ENCODE results near the gene HNRNPL.
"Not testable (repeated sequence)": the region's sequence is repeated elsewhere in the genome, so short reads cannot be mapped to it uniquely, and the experiment has no call there.

The HNRNPL gene

DNA sequence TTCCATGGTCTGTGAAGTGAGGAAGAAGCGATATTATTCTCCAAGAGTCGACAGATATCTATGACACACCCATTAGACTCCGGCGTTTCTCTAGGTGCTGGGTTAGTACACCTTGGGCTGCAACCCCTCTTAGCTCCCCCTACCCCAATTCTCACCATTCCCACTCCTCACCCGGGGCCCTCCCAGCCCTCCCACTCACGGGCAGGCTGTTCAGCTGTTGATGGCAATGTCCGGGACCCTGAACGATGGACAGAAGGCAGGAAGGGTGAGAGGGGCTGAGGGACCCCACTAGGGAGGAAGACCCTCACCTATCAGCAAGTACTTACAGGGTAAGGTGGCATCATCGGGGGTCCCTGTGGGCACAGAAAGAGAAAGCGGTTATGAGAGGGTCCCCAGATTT lies 46.2 kb downstream of the HNRNPL start:
- DNase-seq (ENCODE audit: low read depth) = no peak

DNA sequence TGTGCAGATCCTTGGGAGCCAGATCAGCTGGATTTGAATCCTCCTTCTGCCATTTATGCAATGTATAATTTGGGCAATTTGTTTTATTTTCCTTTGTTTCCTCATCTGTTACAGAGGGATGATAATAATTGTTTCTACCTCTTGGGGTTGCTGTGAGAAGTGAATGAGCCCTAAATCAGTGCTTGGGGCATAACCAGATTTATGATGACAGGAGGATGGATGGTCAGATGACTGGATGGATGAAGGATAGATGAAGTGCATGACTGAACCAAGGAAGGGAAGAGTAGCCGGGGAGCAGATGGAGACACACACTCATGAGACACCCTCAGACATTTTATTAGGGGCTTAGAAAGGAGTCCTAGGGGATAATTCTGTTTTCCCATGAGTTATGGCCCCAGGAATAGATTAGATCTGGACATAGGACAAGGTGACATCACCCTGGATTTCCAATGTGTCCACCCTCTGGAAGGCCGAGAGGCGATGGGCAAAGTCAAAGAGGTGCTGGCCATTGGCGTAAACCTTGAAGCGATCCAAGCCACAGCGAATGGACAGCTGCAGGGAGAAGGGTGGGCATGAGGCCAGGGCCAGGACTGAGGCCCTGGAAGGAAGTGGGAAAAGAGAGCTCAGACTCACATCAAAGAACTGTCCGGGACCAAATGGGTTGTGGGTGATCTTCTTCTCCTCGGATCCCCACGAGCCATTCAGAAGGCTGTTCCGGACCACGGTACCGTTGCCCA lies 48.3 kb downstream of the HNRNPL start:
- no peak for DNase-seq (ENCODE audit: low read depth)

DNA sequence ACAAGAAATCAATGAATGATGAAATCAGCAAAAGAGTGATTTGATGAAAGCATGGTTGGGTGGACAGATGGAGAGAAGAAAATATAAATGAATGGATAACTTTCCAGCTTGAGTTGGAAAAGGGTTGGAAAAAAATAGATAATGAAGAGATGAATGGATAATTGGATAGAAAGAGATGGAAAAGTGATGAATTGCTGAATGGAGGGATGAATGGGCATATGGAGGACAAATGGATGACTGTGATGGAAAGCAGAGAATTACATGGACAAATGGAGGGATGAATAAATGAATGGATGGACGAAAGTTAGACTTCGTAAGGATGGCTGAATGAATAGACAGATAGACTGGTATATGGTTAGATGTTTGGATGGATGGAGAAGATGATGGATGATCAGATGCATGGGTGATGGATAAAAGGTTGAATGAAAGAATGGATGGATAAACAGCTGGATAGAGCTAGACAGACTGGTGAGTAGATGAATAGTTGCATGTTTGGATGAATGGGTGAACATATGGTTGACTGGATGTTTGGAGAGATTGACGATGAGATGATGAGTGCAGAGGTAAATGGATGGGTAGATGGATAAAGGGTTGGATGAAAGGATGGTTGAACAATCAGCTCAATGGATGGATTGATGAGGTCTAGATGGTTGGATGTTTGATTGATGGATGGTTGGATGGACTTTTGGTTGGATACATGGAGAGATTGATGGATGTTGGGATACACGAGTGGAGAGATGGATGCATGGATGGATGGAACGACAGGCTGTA lies 49.0 kb downstream of the HNRNPL start:
- DNase-seq (ENCODE audit: low read depth) = no peak

DNA sequence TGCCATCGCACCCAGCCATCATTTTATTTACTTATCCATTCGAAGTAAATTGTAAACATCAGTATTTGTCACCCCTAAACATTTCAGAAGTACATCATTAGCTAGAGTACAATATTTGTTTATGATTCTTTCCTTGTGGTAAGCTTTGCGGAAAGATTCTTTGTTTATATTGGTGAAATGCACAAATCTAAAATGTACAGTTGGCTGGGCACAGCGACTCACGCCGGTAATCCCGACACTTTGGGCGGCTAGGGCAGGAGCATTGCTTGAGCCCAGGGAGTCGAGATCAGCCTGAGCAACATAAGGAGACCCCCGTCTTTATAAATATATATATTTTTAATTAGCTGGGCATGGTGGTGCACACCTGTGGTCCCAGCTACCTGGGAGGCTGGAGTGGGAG lies 50.7 kb downstream of the HNRNPL start:
- DNase-seq (ENCODE audit: low read depth) = no peak

DNA sequence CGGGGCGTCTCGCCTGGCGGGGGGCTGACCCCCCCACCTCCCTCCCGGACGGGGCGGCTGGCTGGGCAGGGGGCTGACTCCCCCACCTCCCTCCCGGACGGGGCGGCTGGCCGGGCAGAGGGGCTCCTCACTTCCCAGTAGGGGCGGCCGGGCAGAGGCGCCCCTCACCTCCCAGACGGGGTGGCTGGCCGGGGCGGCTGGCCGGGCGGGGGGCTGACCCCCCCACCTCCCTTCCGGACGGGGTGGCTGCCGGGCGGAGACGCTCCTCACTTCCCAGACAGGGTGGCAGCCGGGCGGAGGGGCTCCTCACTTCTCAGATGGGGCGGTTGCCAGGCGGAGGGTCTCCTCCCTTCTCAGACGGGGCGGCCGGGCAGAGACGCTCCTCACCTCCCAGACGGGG lies 52.0 kb downstream of the HNRNPL start:
- not testable (repeated sequence) for DNase-seq (ENCODE audit: low read depth)

DNA sequence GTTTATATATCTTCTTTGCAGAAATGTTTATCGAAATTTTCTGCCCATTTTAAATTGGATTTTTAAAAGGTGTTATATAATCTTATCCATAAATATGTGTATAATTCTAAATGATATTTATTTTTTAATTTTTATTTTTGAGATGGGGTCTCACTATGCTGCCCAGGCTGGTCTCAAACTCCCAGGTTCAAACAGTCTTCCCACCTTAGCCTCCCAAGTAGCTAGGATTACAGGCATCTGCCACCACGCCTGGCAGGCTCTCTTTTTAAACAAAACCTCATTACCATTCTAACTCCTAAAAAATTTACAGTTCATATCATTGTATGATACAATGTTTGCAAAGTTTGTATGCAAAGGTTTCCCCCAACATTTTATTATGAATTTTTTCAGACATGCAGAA lies 53.6 kb downstream of the HNRNPL start:
- no peak for DNase-seq (ENCODE audit: low read depth)

DNA sequence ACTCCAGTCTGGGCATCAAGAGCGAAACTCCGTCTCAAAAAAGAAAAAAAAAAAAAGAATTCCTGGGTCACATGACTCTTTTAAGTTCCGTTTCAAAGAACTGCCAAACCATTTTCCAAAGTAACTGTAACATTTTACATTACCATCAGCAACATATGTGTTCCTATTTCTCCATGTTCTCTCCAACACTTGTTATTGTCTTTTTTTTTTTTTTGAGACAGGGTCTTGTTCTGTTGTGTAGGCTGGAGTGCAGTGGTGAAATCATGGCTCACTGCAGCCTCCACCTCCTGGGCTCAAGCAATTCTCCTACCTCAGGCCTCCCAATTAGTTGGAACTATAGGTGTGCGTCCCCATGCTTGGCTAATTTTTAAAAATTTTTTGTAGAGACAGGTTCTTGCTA lies 54.2 kb downstream of the HNRNPL start:
- DNase-seq (ENCODE audit: low read depth) = no peak

DNA sequence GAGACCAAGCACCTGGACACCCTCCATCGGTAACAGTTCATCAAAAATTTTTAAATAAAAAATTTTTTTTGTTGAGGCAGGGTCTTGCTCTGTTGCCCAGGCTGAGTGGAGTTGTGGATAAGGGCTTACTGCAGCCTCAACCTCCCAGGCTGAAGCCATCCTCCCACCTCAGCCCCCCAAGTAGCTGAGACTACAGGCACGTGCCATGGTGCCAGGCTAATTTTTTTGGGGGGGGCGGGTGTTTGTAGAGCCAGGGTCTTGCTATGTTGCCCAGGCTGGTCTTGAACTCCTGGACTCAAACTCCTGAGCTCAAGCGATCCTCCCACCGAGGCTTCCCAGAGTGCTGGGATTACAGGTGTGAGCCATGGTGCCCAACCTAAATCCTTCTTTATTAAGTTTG lies 56.1 kb downstream of the HNRNPL start:
- DNase-seq (ENCODE audit: low read depth) = no peak

DNA sequence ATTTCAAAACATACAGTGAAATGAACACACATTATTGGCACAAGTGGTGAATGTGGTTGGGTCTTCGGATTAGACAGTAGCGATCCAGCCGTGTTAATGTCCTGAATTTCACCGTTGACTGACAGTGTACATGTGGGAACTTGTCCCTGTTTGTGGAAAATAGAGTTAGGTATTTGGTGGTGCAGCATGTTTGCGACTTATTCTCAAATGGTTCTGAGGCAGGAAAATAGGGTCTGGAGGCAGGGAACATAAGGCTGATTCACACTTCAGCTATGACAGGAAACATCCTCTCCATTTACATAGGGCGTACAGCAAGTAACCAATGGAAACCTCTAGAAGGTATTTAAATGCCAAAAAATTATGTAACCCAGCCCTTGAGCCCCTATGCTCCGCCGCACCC lies 56.6 kb downstream of the HNRNPL start:
- DNase-seq (ENCODE audit: low read depth) = no peak

DNA sequence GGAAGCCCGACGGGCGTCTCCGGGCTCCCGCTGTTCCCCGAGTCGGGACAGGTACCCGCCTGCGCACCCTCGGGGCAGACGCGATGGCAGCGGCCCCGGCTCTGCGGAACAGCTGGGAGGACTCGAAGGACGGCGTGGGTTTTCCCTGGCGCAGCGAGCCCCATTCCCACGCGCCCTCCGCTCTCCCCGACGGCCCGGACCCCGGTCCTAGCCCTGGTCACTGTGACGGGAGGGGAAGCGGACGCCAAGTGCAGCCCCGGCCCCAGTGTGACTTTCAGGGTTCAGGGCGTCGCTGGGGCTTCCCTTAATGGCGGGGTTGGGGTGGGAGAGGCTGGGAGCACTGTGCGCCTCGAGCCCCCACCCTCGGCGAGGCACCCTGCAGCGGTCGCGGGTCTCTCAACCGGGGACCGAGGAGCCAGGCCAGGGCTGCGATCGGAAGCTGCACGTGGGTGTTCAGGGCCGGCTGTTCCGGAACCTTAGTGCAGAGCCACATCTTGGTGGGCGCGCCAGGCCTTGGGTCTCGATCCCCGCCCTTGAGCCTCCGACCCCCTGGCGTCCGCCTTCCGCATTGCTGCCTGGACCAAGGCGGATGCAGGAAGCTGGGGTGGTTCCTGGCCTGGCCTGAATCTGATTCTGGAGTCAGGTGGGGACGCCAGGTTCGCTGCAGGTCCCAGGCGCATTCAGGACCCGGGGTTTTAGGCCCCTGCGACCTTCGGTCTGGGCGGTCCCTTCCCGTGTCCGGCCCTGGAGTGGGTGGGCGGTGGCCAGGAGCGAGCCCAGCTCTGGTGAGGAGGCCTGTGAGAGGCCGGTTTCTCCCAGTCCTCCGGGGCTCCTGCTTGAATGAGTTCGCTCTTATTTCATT lies 57.3 kb downstream of the HNRNPL start:
- no peak for DNase-seq (ENCODE audit: low read depth)

DNA sequence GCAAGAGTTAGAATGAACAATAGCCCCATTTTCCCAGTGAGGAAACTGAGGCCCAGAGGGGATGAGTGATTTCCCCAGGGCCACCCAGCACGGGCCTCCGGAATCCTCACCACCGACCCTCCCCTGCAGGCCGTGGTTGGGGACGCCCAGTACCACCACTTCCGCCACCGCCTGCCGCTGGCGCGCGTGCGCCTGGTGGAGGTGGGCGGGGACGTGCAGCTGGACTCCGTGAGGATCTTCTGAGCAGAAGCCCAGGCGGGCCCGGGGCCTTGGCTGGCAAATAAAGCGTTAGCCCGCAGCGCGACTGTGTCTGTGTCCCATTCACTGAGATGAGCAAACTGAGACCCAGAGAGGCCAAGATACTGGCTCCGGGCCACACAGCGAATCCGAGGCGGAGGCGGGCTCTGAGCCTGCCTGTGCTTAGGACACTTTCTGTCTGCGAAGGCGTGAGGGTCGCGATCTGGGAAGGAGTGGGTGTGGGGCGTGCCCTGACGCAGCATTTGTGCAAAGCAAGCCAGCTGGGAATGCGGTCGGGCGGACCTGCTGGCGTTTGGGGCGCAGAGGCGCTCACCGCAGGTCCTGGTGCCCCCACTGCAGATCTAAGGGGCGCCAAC lies 58.2 kb downstream of the HNRNPL start:
- not testable (repeated sequence) for DNase-seq (ENCODE audit: low read depth)

DNA sequence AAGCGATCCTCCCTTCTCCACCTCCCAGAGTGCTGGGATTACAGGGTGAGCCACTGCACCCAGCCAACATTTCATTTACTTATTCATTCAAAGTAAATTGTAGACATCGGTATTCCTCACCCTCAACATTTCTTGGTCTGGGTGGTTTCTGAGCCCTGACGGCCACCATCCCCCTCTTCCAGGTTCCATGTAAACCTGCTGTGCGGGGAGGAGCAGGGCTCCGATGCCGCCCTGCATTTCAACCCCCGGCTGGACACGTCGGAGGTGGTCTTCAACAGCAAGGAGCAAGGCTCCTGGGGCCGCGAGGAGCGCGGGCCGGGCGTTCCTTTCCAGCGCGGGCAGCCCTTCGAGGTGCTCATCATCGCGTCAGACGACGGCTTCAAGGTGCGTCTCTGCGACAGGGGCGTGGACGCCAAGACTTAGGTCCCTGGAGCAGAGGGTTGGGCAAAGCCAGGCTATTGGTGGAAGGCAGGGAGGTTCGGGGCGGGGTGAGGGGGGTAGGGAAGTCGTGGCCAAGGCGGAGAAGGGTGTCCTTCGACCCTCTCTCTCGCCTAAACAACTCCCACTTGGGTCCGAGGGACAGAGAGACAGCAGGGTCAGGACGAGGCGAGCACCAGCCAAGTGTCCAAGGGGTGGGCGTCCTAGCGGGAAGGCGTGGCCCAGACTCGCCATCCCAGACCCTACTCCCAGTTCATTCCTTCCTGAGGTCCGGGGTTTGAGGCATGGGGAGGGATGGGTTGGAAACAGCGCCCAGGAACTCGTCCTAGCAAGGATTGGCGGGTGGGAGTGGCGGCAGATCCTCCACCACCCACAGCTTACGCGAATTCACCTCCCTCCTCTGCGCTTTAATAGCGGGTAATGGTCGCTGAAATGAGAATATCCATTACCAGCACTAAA lies 59.0 kb downstream of the HNRNPL start:
- not testable (repeated sequence) for DNase-seq (ENCODE audit: low read depth)

DNA sequence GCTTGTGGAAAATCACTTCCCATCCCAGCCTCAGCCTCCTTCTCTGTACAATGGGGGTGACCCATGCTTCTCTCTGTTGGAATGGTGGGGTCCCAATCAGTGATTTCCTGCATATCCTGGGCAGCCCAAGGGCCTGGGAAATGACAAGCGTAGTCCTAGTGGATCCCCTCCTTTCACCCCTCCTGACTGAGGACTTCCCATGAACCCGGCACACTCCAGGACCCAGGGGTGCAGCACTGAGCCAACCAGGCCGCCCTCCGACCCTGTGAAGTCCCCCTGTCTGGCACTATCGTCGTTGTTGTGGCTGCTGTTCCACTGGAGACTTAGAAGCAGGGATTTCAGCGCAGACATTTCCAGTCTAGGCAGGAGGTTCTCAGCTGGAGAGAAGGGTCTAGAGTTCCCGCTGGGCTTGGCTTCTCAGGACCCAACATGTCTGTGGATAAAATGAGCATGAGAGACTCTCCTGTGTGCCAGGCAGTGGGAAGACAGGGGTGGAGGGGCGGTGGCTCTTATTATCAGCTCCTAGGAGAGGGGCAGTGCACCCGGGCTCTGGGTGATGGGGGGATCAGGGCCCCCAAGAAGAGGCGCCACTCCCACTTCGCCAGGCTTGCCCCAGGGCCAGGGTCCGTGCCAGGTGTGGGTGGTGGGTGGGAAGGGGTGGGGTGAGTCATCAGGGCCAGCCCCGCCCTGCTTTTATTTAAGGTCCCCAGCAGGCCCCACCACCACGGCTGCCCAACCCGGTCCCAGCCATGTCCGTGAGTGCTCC lies 61.1 kb downstream of the HNRNPL start, which contains the start of gene LGALS7B:
TSS of gene LGALS7B (plus strand) at position 723 of the 766 bp plus-strand sequence. CDS start at position 750, 27 bp downstream.
- DNase-seq (ENCODE audit: low read depth) = no peak

DNA sequence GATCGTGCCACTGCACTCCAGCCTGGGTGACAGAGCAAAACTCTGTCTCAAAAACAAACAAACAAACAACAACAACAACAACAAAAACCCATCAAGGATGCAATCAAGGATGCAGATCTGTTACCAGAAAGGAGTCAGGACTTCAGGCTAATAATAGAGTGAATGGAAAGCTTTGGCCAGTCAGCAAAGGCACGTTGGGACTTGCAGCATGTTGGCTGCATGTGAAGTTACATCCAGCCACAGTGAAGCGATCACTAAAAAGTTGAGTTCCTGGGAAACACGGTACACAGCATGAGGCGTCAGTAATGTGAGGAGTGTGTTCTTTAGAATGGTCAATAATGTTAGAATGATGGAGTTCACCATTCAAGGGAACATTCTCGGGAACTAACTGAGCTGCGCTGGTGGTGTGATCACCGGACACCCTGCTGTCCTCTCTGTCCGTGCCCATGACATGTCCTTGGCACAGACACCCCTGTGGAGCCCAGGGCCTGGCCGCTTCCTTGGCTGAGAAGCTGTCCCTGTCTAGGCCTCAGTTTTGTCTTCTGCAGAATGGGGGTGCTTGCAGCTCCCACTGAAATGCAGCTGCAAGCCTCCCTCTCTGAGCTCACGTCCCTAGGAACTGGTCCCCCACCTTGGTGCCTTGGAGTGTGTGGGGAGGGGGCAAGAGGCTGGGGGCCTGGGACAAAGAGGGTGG lies 63.1 kb downstream of the HNRNPL start:
- no peak for DNase-seq (ENCODE audit: low read depth)
